Neural progenitor cell (in vitro differentiated cells): ENCODE data around the gene STK24. TPM values are rescaled to one million over a fixed set of nuclear protein-coding genes. Genes with fewer than 3 reads are reported as not detected.
A peak's percentile ranks its signal among the peaks of the same experiment; 100 is the strongest.

Experiments
- DNase-seq: peaks from one replicate; pipeline ENCODE4 v3.0.0-alpha.2; 2016; ENCODE audit warnings: low spot score
- H2AFZ ChIP-seq: fragments of 200-600 bp; sonication (generic); replicated peaks from 2 replicates; pipeline ENCODE4 v1.6.1; 2016; ENCODE audit warnings: antibody characterized with exemption
- H3F3A ChIP-seq: fragments of 200-600 bp; sonication (generic); 2 replicates; pipeline ENCODE4 v1.6.1; 2016; ENCODE audit warnings: antibody characterized with exemption, low read depth
- H3K27ac ChIP-seq: fragments of 200-600 bp; sonication (generic); 2 replicates; pipeline ENCODE4 v1.5.1; 2016; ENCODE audit warnings: mild to moderate bottlenecking
- H3K27me3 ChIP-seq: fragments of 200-600 bp; sonication (generic); 2 replicates; pipeline ENCODE4 v1.6.1; 2016; ENCODE audit warnings: mild to moderate bottlenecking, moderate library complexity
- H3K36me3 ChIP-seq: fragments of 200-600 bp; sonication (generic); 2 replicates; pipeline ENCODE4 v1.5.1; 2016
- H3K4me1 ChIP-seq: fragments of 200-600 bp; sonication (generic); 2 replicates; pipeline ENCODE4 v1.6.1; 2016; ENCODE audit warnings: mixed run types
- H3K4me2 ChIP-seq: fragments of 200-600 bp; sonication (generic); 2 replicates; pipeline ENCODE4 v1.6.1; 2016
- H3K4me3 ChIP-seq: fragments of 200-600 bp; sonication (generic); 2 replicates; pipeline ENCODE4 v1.5.1; 2016
- H3K79me2 ChIP-seq: fragments of 200-600 bp; sonication (generic); 2 replicates; pipeline ENCODE4 v1.6.1; 2016; ENCODE audit warnings: low read depth
- H3K9ac ChIP-seq: fragments of 200-600 bp; sonication (generic); 2 replicates; pipeline ENCODE4 v1.6.1; 2016
- H3K9me3 ChIP-seq: fragments of 200-600 bp; sonication (generic); 2 replicates; pipeline ENCODE4 v1.5.1; 2016; ENCODE audit warnings: low read depth
- H4K20me1 ChIP-seq: fragments of 200-600 bp; sonication (generic); 2 replicates; pipeline ENCODE4 v1.6.1; 2016; ENCODE audit warnings: low read depth
- H3K27ac Mint-ChIP-seq: 3 replicates; pipeline ENCODE4 v1.8.0; 2021; ENCODE audit warnings: mixed read lengths
- H3K27me3 Mint-ChIP-seq: 2 replicates; pipeline ENCODE4 v1.8.0; 2022; ENCODE audit warnings: low read depth, mild to moderate bottlenecking, inconsistent platforms, moderate library complexity, mixed read lengths; ENCODE audit not compliant: insufficient read depth
- H3K36me3 Mint-ChIP-seq: 3 replicates; pipeline ENCODE4 v1.8.0; 2021; ENCODE audit warnings: mixed read lengths
- H3K4me1 Mint-ChIP-seq: 3 replicates; pipeline ENCODE4 v1.8.0; 2021; ENCODE audit warnings: mixed read lengths
- H3K4me3 Mint-ChIP-seq: 3 replicates; pipeline ENCODE4 v1.8.0; 2021; ENCODE audit warnings: mild to moderate bottlenecking, moderate library complexity, mixed read lengths
- H3K9me3 Mint-ChIP-seq: 3 replicates; pipeline ENCODE4 v1.8.0; 2020; ENCODE audit warnings: mixed read lengths
- CTCF ChIP-seq: fragments of 200-600 bp; sonication (generic); IDR thresholded peaks from 2 replicates; pipeline ENCODE4 v1.5.1; 2017; ENCODE audit warnings: antibody characterized with exemption, mild to moderate bottlenecking
- EZH2 ChIP-seq: fragments of 200-600 bp; sonication (generic); IDR thresholded peaks from 2 replicates; pipeline ENCODE4 v1.6.1; 2017; ENCODE audit warnings: antibody characterized with exemption, mild to moderate bottlenecking, moderate library complexity
- EZH2phosphoT487 ChIP-seq: fragments of 200-600 bp; sonication (generic); IDR thresholded peaks from 2 replicates; pipeline ENCODE4 v1.6.1; 2017; ENCODE audit warnings: antibody characterized with exemption
- total RNA-seq: library from RNA; depleted of rRNA; stranded (reverse); fragments of >200 nt; gene quantifications from 2 replicates; pipeline ENCODE4 v1.2.3, GENCODE V29; 2015; ENCODE audit warnings: low replicate concordance

Gene STK24
- total RNA-seq, 1 donor from 2014 or later = 330 TPM

- Histone ChIP-seq H3K4me2 (peak overlapping the region; percentile 54), H3K36me3 (no peaks in the 10 kb centered on the region), H3K27ac (peak overlapping the region; percentile 15), H3K79me2 (peaks cover 93% of the 10 kb centered on the region), H4K20me1 (peaks cover 96% of the 10 kb centered on the region), H2AFZ (no peak overlapping the region), H3K27me3 (no peaks in the 10 kb centered on the region), H3K9ac (no peak overlapping the region), H3K9me3 (no peaks in the 10 kb centered on the region), H3K4me3 (no peak overlapping the region), H3K4me1 (peaks cover 73% of the 10 kb centered on the region), H3F3A (peaks cover 42% of the 10 kb centered on the region)
- peaks cover 23% of the 10 kb centered on the region for H3K36me3 Mint-ChIP-seq
- H3K27me3 Mint-ChIP-seq = peaks cover 4% of the 10 kb centered on the region
- peak; percentile 93 for DNase-seq
- H3K27ac Mint-ChIP-seq = peak overlapping the region; percentile 93
- H3K4me3 Mint-ChIP-seq = peak overlapping the region; percentile 59
- no peaks in the 10 kb centered on the region for H3K9me3 Mint-ChIP-seq
- TF ChIP-seq EZH2 (no peak), EZH2phosphoT487 (no peak), CTCF (peak; percentile 31)
- peaks cover 61% of the 10 kb centered on the region for H3K4me1 Mint-ChIP-seq
Observed at GRCh38 chr13:98478189-98479129, 98.4 kb downstream of the STK24 start.

- Histone ChIP-seq H3K9ac (no peak overlapping the region), H3K27ac (no peak overlapping the region), H3K9me3 (no peaks in the 10 kb centered on the region), H3K36me3 (no peaks in the 10 kb centered on the region), H2AFZ (no peak overlapping the region), H3K79me2 (peaks cover 82% of the 10 kb centered on the region), H3K27me3 (no peaks in the 10 kb centered on the region), H3K4me1 (peaks cover 57% of the 10 kb centered on the region), H4K20me1 (peaks cover 78% of the 10 kb centered on the region), H3K4me3 (no peak overlapping the region), H3F3A (peaks cover 36% of the 10 kb centered on the region), H3K4me2 (peak overlapping the region; percentile 67)
- peak overlapping the region; percentile 71 for H3K4me3 Mint-ChIP-seq
- H3K27me3 Mint-ChIP-seq = peaks cover 4% of the 10 kb centered on the region
- no peak for TF ChIP-seq CTCF
- no peak for TF ChIP-seq EZH2phosphoT487
- no peak for TF ChIP-seq EZH2
- H3K36me3 Mint-ChIP-seq = peaks cover 37% of the 10 kb centered on the region
- H3K27ac Mint-ChIP-seq = no peak overlapping the region
- H3K9me3 Mint-ChIP-seq = no peaks in the 10 kb centered on the region
- H3K4me1 Mint-ChIP-seq = peaks cover 58% of the 10 kb centered on the region
- no peak for DNase-seq
Observed at GRCh38 chr13:98476538-98476966, 100.4 kb downstream of the STK24 start.

GRCh38 chr13:98476106-98476505 lies 100.8 kb downstream of the STK24 start:
- no peak overlapping the region for H3K27ac Mint-ChIP-seq
- H3K36me3 Mint-ChIP-seq = peaks cover 41% of the 10 kb centered on the region
- Histone ChIP-seq H3K27me3 (no peaks in the 10 kb centered on the region), H3K4me3 (no peak overlapping the region), H3K27ac (no peak overlapping the region), H2AFZ (no peak overlapping the region), H3K4me2 (peak overlapping the region; percentile 67), H3K9ac (no peak overlapping the region), H3K9me3 (no peaks in the 10 kb centered on the region), H3F3A (peaks cover 33% of the 10 kb centered on the region), H3K36me3 (no peaks in the 10 kb centered on the region), H4K20me1 (peaks cover 77% of the 10 kb centered on the region), H3K79me2 (peaks cover 78% of the 10 kb centered on the region), H3K4me1 (peaks cover 53% of the 10 kb centered on the region)
- TF ChIP-seq CTCF (no peak), EZH2phosphoT487 (no peak), EZH2 (no peak)
- peaks cover 53% of the 10 kb centered on the region for H3K4me1 Mint-ChIP-seq
- DNase-seq = peak; percentile 70
- H3K9me3 Mint-ChIP-seq = no peaks in the 10 kb centered on the region
- peaks cover 4% of the 10 kb centered on the region for H3K27me3 Mint-ChIP-seq
- H3K4me3 Mint-ChIP-seq = peak overlapping the region; percentile 71
